ENCODE measurements around the gene CLDN9. TPM values are rescaled to one million over a fixed set of nuclear protein-coding genes. Genes with fewer than 3 reads are reported as not detected.
A peak's percentile ranks its signal among the peaks of the same experiment; 100 is the strongest.

CLDN9 gene
- total RNA-seq, 2 donors from 2014 or later = 4.7 to 11.2 TPM

DNA sequence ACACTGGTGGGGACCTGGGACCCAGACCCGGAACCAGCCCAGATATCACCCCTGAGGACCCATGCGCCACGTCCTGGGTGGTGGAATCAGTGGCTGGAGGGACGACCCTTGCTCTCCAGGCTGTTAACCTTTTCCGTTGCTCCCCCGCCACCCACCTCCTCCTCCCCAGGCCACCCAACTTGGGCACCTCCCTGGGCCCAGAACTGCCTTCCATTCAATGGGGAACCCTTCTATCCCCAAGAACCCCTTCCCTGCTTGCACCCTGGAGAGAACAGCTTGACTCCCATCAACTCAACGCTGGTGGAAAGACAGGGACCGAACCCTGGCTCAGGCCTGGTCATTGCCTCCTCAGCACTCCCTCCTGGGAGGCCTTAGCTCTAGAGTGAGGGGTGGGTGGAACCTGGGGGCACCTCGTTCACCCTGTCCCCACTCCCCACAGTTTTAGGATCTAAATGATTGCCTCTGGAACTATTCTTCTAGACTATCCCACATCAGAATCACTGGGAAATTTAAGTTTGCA is 47.1 kb downstream of the CLDN9 start:
- intact Hi-C loops (cut with DNase I) = loop anchor here (10.0 kb wide), 1 partner anchor 55 kb away; the partner anchor contains the start of gene ZNF205
- H3K9me3 ChIP-seq = no peaks in the 10 kb centered on the region
- DNase-seq (no peak), ATAC-seq (no peak)
- no peaks in the 10 kb centered on the region for H3K27me3 ChIP-seq
- peak overlapping the region; percentile 86 to 94 (median 89) for H3K27ac ChIP-seq
- H3K4me1 ChIP-seq = peaks cover 31% of the 10 kb centered on the region
- TF ChIP-seq POLR2A (IDR thresholded peaks at IDR 0.05) = no peak
- no peak for TF ChIP-seq CTCF (IDR thresholded peaks at IDR 0.05)
- no peaks in the 10 kb centered on the region for H3K36me3 ChIP-seq (replicated peaks in 1 of 2; ENCODE audit: insufficient read depth in 1 of 2, low read depth in 2 of 2)
- H3K4me3 ChIP-seq = no peak overlapping the region
- WGBS, 2 donors = 55 to 63% methylated on average over 7 to 9 of the region's 9 CpGs

DNA sequence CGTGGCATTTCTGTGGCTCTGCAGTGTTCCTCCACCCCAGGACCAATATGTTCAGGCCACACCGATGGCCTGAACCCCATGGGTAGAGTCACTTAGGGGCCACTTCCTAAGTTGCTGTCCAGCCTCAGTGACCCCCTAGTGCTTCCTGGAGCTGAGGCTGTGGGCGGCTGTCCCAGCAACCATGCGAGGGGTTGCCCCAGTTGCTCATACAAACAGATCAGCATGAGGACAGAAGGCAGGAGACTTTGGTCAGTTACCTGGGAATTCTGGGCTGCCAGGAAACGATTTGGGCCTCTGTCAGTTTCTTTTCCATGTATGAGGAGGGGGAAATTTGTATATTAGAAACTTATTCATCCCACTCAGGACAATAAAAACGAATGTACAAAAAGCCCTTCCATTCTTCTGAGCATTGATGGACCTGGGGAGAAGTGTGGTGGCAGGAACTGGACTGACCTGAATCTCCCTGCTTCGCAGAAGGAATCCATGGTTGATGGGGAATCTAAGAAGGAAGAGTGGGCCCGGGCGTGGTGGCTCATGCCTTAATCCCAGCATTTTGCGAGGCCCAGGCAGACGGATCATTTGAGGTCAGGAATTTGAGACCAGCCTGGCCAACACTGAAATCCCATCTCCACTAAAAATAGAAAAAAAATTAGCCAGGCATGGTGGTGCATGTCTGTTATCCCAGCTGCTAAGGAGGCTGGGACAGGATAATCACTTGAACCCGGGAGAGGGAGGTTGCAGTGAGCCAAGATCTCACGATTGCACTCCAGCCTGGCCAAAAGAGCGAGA is 47.8 kb downstream of the CLDN9 start:
- intact Hi-C loops (cut with DNase I) = no loop called here
- no peak overlapping the region for H3K4me3 ChIP-seq
- H3K27ac ChIP-seq = peak overlapping the region in 2 of 4 donors; percentile 88 to 94
- ATAC-seq (no peak), DNase-seq (no peak)
- H3K36me3 ChIP-seq (replicated peaks in 1 of 2; ENCODE audit: insufficient read depth in 1 of 2, low read depth in 2 of 2) = no peaks in the 10 kb centered on the region
- TF ChIP-seq CTCF (IDR thresholded peaks at IDR 0.05) = no peak
- no peak for TF ChIP-seq POLR2A (IDR thresholded peaks at IDR 0.05)
- 87 to 88% methylated on average over 13 to 14 of the region's 14 CpGs for WGBS, 2 donors
- H3K4me1 ChIP-seq = peaks cover 36% of the 10 kb centered on the region
- no peaks in the 10 kb centered on the region for H3K27me3 ChIP-seq
- no peaks in the 10 kb centered on the region for H3K9me3 ChIP-seq

DNA sequence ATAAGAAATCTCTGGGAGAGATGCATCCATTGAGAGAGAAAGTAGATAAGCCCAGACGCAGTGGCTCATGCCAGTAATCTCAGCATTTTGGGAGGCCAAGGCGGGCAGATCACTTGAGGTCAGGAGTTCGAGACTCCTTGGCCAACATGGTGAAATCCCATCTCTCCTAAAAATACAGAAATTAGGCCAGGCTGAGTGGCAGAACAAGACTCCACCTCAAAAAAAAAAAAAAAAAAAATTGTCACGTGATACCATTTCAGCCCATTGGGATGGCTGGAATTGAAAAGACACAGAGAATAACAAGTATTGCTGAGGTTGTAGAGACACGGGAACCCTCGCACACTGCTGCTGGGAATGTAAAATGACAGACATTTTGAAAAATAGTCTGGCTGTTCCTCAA is 49.8 kb downstream of the CLDN9 start:
- ATAC-seq = no peak
- WGBS, 2 donors = 91 to 92% methylated on average over 6 of the region's 6 CpGs
- Histone ChIP-seq H3K36me3 (replicated peaks in 1 of 2; ENCODE audit: insufficient read depth in 1 of 2, low read depth in 2 of 2) (peaks cover 0 to 2% of the 10 kb centered on the region in 2 donors), H3K27ac (no peak overlapping the region), H3K9me3 (no peaks in the 10 kb centered on the region), H3K27me3 (no peaks in the 10 kb centered on the region), H3K4me3 (no peak overlapping the region), H3K4me1 (peaks cover 50% of the 10 kb centered on the region)
- intact Hi-C loops (cut with DNase I) = no loop called here
- no peak for DNase-seq
- no peak for TF ChIP-seq POLR2A (IDR thresholded peaks at IDR 0.05)
- TF ChIP-seq CTCF (IDR thresholded peaks at IDR 0.05) = no peak

GRCh38 chr16:3063625-3064386 is 51.1 kb downstream of the CLDN9 start:
- H3K9me3 ChIP-seq = no peaks in the 10 kb centered on the region
- DNase-seq (no peak), ATAC-seq (no peak)
- H3K36me3 ChIP-seq (replicated peaks in 1 of 2; ENCODE audit: insufficient read depth in 1 of 2, low read depth in 2 of 2) = peaks cover 0 to 4% of the 10 kb centered on the region in 2 donors
- H3K27ac ChIP-seq = peak overlapping the region in 1 of 4 donors; percentile 97
- intact Hi-C loops (cut with DNase I) = no loop called here
- WGBS, 2 donors = 80 to 93% methylated on average over 4 to 8 of the region's 8 CpGs
- TF ChIP-seq POLR2A (IDR thresholded peaks at IDR 0.05) = no peak
- H3K4me1 ChIP-seq = peaks cover 51% of the 10 kb centered on the region
- H3K27me3 ChIP-seq = no peaks in the 10 kb centered on the region
- H3K4me3 ChIP-seq = no peak overlapping the region

Small RNAs within 50 kb of the gene (small RNA-seq; reads per million reads assigned to genes)
- not detected for gene LINC00514

Other genes starting within 250 kb of the CLDN9 start
- gene ELOB, start 235.6 kb upstream of the CLDN9 start, total RNA-seq = 100 to 1,000 TPM in 1 of 2 donors, 10 to 100 TPM in 1; 77.5 to 186 TPM
- not detected for gene PRSS33, start 225.4 kb upstream of the CLDN9 start, total RNA-seq
- gene PRSS41, start 214.5 kb upstream of the CLDN9 start, total RNA-seq = not detected
- gene PRSS21, start 195.7 kb upstream of the CLDN9 start, total RNA-seq = 1 to 10 TPM in 1 of 2 donors, under 1 TPM in 1; 0.66 to 1.6 TPM
- gene ZG16B, start 182.6 kb upstream of the CLDN9 start, total RNA-seq = not detected
- 10 to 100 TPM in 1 of 2 donors, 1 to 10 TPM in 1; 3.6 to 19.4 TPM for gene PRSS22, start 154.8 kb upstream of the CLDN9 start, total RNA-seq
- 10 to 100 TPM; 23.6 to 49.1 TPM for gene FLYWCH2, start 129.7 kb upstream of the CLDN9 start, total RNA-seq
- gene FLYWCH1, start 101.0 kb upstream of the CLDN9 start, total RNA-seq = 10 to 100 TPM; 24.6 to 53.7 TPM
- gene KREMEN2, start 48.6 kb upstream of the CLDN9 start, total RNA-seq = 1 to 10 TPM in 1 of 2 donors, not detected in 1; 6.3 TPM
- gene PAQR4, start 43.6 kb upstream of the CLDN9 start, total RNA-seq = 10 to 100 TPM in 1 of 2 donors, 1 to 10 TPM in 1; 8.8 to 13.2 TPM
- under 1 TPM in 1 of 2 donors, not detected in 1; 0.26 TPM for gene PKMYT1, start 32.5 kb upstream of the CLDN9 start, total RNA-seq
- under 1 TPM; 0.33 to 0.78 TPM for gene CLDN6, start 5.3 kb downstream of the CLDN9 start, total RNA-seq
- 100 to 1,000 TPM; 132 to 229 TPM for gene TNFRSF12A, start 7.4 kb downstream of the CLDN9 start, total RNA-seq
- gene HCFC1R1, start 11.0 kb downstream of the CLDN9 start, total RNA-seq = 10 to 100 TPM in 1 of 2 donors, 1 to 10 TPM in 1; 6.9 to 15.3 TPM
- 10 to 100 TPM; 11.7 to 21.8 TPM for gene THOC6, start 11.1 kb downstream of the CLDN9 start, total RNA-seq
- 100 to 1,000 TPM; 132 to 357 TPM for gene BICDL2, start 24.0 kb downstream of the CLDN9 start, total RNA-seq
- gene MMP25, start 33.6 kb downstream of the CLDN9 start, total RNA-seq = under 1 TPM; under 0.01 to 0.99 TPM
- 100 to 1,000 TPM; 184 to 238 TPM for gene IL32, start 52.7 kb downstream of the CLDN9 start, total RNA-seq
- gene ZSCAN10, start 86.4 kb downstream of the CLDN9 start, total RNA-seq = not detected
- 10 to 100 TPM; 14.2 to 20.0 TPM for gene ZNF205, start 99.7 kb downstream of the CLDN9 start, total RNA-seq
- gene ZNF213, start 122.1 kb downstream of the CLDN9 start, total RNA-seq = 10 to 100 TPM; 12.5 to 21.4 TPM
- gene OR1F1, start 175.3 kb downstream of the CLDN9 start, total RNA-seq = not detected
- gene ZNF200, start 222.2 kb downstream of the CLDN9 start, total RNA-seq = 1 to 10 TPM; 2.0 to 7.0 TPM
- gene MEFV, start 243.7 kb downstream of the CLDN9 start, total RNA-seq = under 1 TPM; 0.78 to 0.99 TPM